ENCODE measurements around the gene GABRB1.

Gene GABRB1

GRCh38 chr4:47462799-47463234, 431.4 kb downstream of the GABRB1 start:
- Histone ChIP-seq H2AFZ (ENCODE audit: low read depth, low read length) (peak overlapping the region; percentile 85), H3K79me2 (ENCODE audit: low read length) (peaks cover 18% of the 10 kb centered on the region), H3K27me3 (ENCODE audit: low read depth, low read length) (no peaks in the 10 kb centered on the region), H3K36me3 (replicated peaks; ENCODE audit: low read depth, low read length) (peaks cover 21% of the 10 kb centered on the region), H3K27ac (ENCODE audit: low read length) (peak overlapping the region; percentile 95), H3K4me3 (ENCODE audit: low read length) (peak overlapping the region; percentile 97), H3K9ac (ENCODE audit: low read length) (peak overlapping the region; percentile 93), H4K20me1 (ENCODE audit: insufficient read depth, low read length) (no peaks in the 10 kb centered on the region), H3K4me2 (ENCODE audit: low read length) (peak overlapping the region; percentile 90), H3K9me3 (ENCODE audit: insufficient read depth, low read length) (no peaks in the 10 kb centered on the region), H3K4me1 (ENCODE audit: low read length) (peaks cover 42% of the 10 kb centered on the region)
- TF ChIP-seq CTCF (IDR thresholded peaks at IDR 0.05; ENCODE audit: low read depth, low read length) (no peak), EZH2phosphoT487 (IDR thresholded peaks at IDR 0.05; ENCODE audit: low read depth) (no peak)

GRCh38 chr4:47463235-47463956, 432.0 kb downstream of the GABRB1 start, which contains the start of gene COMMD8:
TSS of gene COMMD8 (minus strand) at chr4:47463702. CDS start at chr4:47463651, 51 bp downstream.
- H2AFZ ChIP-seq (ENCODE audit: low read depth, low read length) = peak within 1 kb of the TSS; percentile 85
- peak within 1 kb of the TSS; percentile 97 for H3K4me3 ChIP-seq (ENCODE audit: low read length)
- H3K36me3 ChIP-seq (replicated peaks; ENCODE audit: low read depth, low read length) = peaks cover 21% of the 10 kb centered on the region
- peaks cover 42% of the 10 kb centered on the region for H3K4me1 ChIP-seq (ENCODE audit: low read length)
- H3K79me2 ChIP-seq (ENCODE audit: low read length) = peaks cover 18% of the 10 kb centered on the region
- H3K9ac ChIP-seq (ENCODE audit: low read length) = peak within 1 kb of the TSS; percentile 93
- peak within 1 kb of the TSS; percentile 95 for H3K27ac ChIP-seq (ENCODE audit: low read length)
- no peaks in the 10 kb centered on the region for H3K27me3 ChIP-seq (ENCODE audit: low read depth, low read length)
- no peaks in the 10 kb centered on the region for H4K20me1 ChIP-seq (ENCODE audit: insufficient read depth, low read length)
- TF ChIP-seq CTCF (IDR thresholded peaks at IDR 0.05; ENCODE audit: low read depth, low read length) (peak; percentile 30; the same call in 1 of the 2 replicates), EZH2phosphoT487 (IDR thresholded peaks at IDR 0.05; ENCODE audit: low read depth) (no peak)
- H3K4me2 ChIP-seq (ENCODE audit: low read length) = peak within 1 kb of the TSS; percentile 90
- no peaks in the 10 kb centered on the region for H3K9me3 ChIP-seq (ENCODE audit: insufficient read depth, low read length)

- Histone ChIP-seq H3K27me3 (ENCODE audit: low read depth, low read length) (no peaks in the 10 kb centered on the region), H3K79me2 (ENCODE audit: low read length) (peaks cover 18% of the 10 kb centered on the region), H3K27ac (ENCODE audit: low read length) (peak overlapping the region; percentile 95), H4K20me1 (ENCODE audit: insufficient read depth, low read length) (no peaks in the 10 kb centered on the region), H3K4me3 (ENCODE audit: low read length) (peak overlapping the region; percentile 27; the same call in 1 of the 2 replicates), H3K9ac (ENCODE audit: low read length) (peak overlapping the region; percentile 93; the same call in 1 of the 2 replicates), H2AFZ (ENCODE audit: low read depth, low read length) (no peak overlapping the region), H3K4me1 (ENCODE audit: low read length) (peaks cover 42% of the 10 kb centered on the region), H3K9me3 (ENCODE audit: insufficient read depth, low read length) (no peaks in the 10 kb centered on the region), H3K36me3 (replicated peaks; ENCODE audit: low read depth, low read length) (peaks cover 10% of the 10 kb centered on the region), H3K4me2 (ENCODE audit: low read length) (peak overlapping the region; percentile 90)
- TF ChIP-seq CTCF (IDR thresholded peaks at IDR 0.05; ENCODE audit: low read depth, low read length) = no peak
- TF ChIP-seq EZH2phosphoT487 (IDR thresholded peaks at IDR 0.05; ENCODE audit: low read depth) = no peak
Observed at GRCh38 chr4:47465004-47465403, 433.6 kb downstream of the GABRB1 start.

DNA sequence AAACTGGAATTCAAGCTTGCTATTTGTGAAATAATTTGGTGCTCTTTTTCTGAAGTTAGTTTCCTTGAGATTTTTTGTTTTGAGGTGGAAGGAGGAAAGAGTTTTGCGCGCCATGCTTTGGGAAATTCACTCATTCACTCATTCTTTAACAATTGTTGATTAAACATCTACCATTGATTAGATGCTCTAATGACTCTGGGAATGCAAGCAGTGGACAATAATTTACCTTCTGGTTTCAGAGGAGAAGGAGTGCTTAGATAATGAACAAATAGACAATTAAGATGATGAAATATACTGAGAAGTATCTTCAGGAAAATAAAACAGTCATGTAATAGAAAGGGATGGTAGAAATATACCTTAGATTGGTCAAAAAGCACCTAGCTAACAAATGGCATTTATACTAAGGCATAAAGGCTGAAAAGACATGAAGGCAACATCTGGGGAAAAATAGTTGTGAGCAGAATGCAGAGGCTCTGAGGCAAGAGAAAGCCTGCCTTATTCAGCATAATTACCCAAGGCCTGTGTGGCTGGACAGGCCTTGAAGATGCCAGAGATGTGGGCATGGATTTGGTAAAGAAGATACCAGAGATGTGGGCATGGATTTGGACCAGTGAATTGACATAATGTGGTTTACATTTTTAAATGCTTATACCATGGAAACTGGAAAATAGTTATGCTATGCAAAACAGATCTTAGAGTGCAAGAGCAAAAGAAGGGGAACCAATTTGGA, 434.9 kb downstream of the GABRB1 start:
- Histone ChIP-seq H4K20me1 (ENCODE audit: insufficient read depth, low read length) (no peaks in the 10 kb centered on the region), H3K36me3 (replicated peaks; ENCODE audit: low read depth, low read length) (peaks cover 10% of the 10 kb centered on the region), H3K79me2 (ENCODE audit: low read length) (peaks cover 18% of the 10 kb centered on the region), H2AFZ (ENCODE audit: low read depth, low read length) (peak overlapping the region; percentile 19; the same call in 1 of the 2 replicates), H3K4me3 (ENCODE audit: low read length) (peak overlapping the region; percentile 27; the same call in 1 of the 2 replicates), H3K4me1 (ENCODE audit: low read length) (peaks cover 42% of the 10 kb centered on the region), H3K9me3 (ENCODE audit: insufficient read depth, low read length) (no peaks in the 10 kb centered on the region), H3K9ac (ENCODE audit: low read length) (peak overlapping the region; percentile 34; the same call in 1 of the 2 replicates), H3K27ac (ENCODE audit: low read length) (peak overlapping the region; percentile 95), H3K27me3 (ENCODE audit: low read depth, low read length) (no peaks in the 10 kb centered on the region), H3K4me2 (ENCODE audit: low read length) (peak overlapping the region; percentile 46)
- TF ChIP-seq CTCF (IDR thresholded peaks at IDR 0.05; ENCODE audit: low read depth, low read length) = no peak
- no peak for TF ChIP-seq EZH2phosphoT487 (IDR thresholded peaks at IDR 0.05; ENCODE audit: low read depth)
